Parathyroid adenoma (tissue), 2 donors: ENCODE results near the gene CAMKK1.
A peak's percentile ranks its signal among the peaks of the same experiment; 100 is the strongest.

ENCODE experiments used
- H2AFZ ChIP-seq: fragments of 300-600 bp; sonication (generic); one replicate; pipeline ENCODE4 v1.7.0; 2017; ENCODE audit warnings: antibody characterized with exemption, mild to moderate bottlenecking
- H3K27ac ChIP-seq: fragments of 300-600 bp; sonication (generic); one replicate; pipeline ENCODE4 v1.7.0; 2017
- H3K27me3 ChIP-seq: fragments of 300-600 bp; sonication (generic); one replicate; pipeline ENCODE4 v1.7.0; 2017; ENCODE audit warnings: low read length; ENCODE audit not compliant: control insufficient read depth, insufficient read depth
- H3K36me3 ChIP-seq: fragments of 300-600 bp; sonication (generic); one replicate; pipeline ENCODE4 v1.7.0; 2017; ENCODE audit warnings: low read length; ENCODE audit not compliant: control insufficient read depth, insufficient read depth
- H3K4me1 ChIP-seq: fragments of 300-600 bp; sonication (generic); one replicate; pipeline ENCODE4 v1.7.0; 2017; ENCODE audit warnings: control low read depth
- H3K4me2 ChIP-seq: fragments of 300-600 bp; sonication (generic); one replicate; pipeline ENCODE4 v1.7.0; 2017; ENCODE audit warnings: low read length
- H3K4me3 ChIP-seq: fragments of 300-600 bp; sonication (generic); one replicate; pipeline ENCODE4 v1.7.0; 2017; ENCODE audit warnings: low read depth, low read length
- H3K79me2 ChIP-seq: fragments of 300-600 bp; sonication (generic); one replicate; pipeline ENCODE4 v1.7.0; 2017; ENCODE audit warnings: control low read depth
- H3K9ac ChIP-seq: fragments of 300-600 bp; sonication (generic); one replicate; pipeline ENCODE4 v1.7.0; 2017; ENCODE audit warnings: mild to moderate bottlenecking
- H3K9me3 ChIP-seq: fragments of 300-600 bp; sonication (generic); one replicate; pipeline ENCODE4 v1.7.0; 2017; ENCODE audit warnings: low read length; ENCODE audit not compliant: control insufficient read depth
- TF ChIP-seq, protein P1 (sequence below): fragments of 300-600 bp; sonication (generic); IDR thresholded peaks from one replicate; pipeline ENCODE4 v1.7.0; 2017; ENCODE audit warnings: antibody characterized with exemption, mild to moderate bottlenecking
- donor health status: primary hyperparathyroidism.

The CAMKK1 gene

DNA sequence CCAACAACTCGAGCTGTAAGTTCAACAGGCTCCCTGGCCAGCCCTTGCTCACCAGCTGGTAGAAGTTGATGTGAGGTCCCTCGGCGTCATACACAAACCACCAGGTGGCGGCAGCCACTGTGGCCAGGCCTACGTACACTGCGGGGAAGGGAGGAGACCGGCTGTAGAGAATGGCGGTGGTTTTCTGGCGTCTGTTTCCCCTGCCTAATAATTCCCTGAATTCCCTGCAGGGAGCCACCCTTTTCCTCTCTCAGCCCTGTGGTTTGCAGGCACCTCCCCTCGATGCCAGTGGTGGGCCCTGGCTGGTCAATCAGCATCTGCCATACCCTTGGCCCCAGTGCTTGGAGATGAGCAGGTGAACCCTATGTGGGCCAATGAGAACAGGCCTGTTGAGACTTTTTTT is 42.3 kb upstream of the CAMKK1 start:
- Histone ChIP-seq H3K27me3 (no peaks in the 10 kb centered on the region), H3K27ac (no peak overlapping the region), H2AFZ (peak overlapping the region; percentile 5), H3K36me3 (no peaks in the 10 kb centered on the region), H3K4me1 (no peaks in the 10 kb centered on the region), H3K4me3 (no peak overlapping the region), H3K4me2 (no peak overlapping the region), H3K79me2 (no peaks in the 10 kb centered on the region), H3K9me3 (no peaks in the 10 kb centered on the region), H3K9ac (no peak overlapping the region)
- TF ChIP-seq, protein P1, sequence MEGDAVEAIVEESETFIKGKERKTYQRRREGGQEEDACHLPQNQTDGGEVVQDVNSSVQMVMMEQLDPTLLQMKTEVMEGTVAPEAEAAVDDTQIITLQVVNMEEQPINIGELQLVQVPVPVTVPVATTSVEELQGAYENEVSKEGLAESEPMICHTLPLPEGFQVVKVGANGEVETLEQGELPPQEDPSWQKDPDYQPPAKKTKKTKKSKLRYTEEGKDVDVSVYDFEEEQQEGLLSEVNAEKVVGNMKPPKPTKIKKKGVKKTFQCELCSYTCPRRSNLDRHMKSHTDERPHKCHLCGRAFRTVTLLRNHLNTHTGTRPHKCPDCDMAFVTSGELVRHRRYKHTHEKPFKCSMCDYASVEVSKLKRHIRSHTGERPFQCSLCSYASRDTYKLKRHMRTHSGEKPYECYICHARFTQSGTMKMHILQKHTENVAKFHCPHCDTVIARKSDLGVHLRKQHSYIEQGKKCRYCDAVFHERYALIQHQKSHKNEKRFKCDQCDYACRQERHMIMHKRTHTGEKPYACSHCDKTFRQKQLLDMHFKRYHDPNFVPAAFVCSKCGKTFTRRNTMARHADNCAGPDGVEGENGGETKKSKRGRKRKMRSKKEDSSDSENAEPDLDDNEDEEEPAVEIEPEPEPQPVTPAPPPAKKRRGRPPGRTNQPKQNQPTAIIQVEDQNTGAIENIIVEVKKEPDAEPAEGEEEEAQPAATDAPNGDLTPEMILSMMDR: peak; percentile 50

GRCh38 chr17:3929764-3930163 is 36.9 kb upstream of the CAMKK1 start:
- no peaks in the 10 kb centered on the region for H3K36me3 ChIP-seq
- no peak overlapping the region for H2AFZ ChIP-seq
- H3K79me2 ChIP-seq: no peaks in the 10 kb centered on the region
- no peak overlapping the region for H3K27ac ChIP-seq
- H3K9ac ChIP-seq: no peak overlapping the region
- no peaks in the 10 kb centered on the region for H3K27me3 ChIP-seq
- H3K4me2 ChIP-seq: no peak overlapping the region
- TF ChIP-seq, protein P1: no peak
- no peaks in the 10 kb centered on the region for H3K9me3 ChIP-seq
- no peaks in the 10 kb centered on the region for H3K4me1 ChIP-seq
- no peak overlapping the region for H3K4me3 ChIP-seq

- TF ChIP-seq, protein P1: no peak
- Histone ChIP-seq H3K9me3 (no peaks in the 10 kb centered on the region), H3K4me2 (no peak overlapping the region), H2AFZ (no peak overlapping the region), H3K27me3 (no peaks in the 10 kb centered on the region), H3K79me2 (no peaks in the 10 kb centered on the region), H3K36me3 (no peaks in the 10 kb centered on the region), H3K9ac (no peak overlapping the region), H3K4me3 (no peak overlapping the region), H3K4me1 (no peaks in the 10 kb centered on the region), H3K27ac (no peak overlapping the region)
These were observed 36.3 kb upstream of the CAMKK1 start for GRCh38 chr17:3929181-3929580.

DNA sequence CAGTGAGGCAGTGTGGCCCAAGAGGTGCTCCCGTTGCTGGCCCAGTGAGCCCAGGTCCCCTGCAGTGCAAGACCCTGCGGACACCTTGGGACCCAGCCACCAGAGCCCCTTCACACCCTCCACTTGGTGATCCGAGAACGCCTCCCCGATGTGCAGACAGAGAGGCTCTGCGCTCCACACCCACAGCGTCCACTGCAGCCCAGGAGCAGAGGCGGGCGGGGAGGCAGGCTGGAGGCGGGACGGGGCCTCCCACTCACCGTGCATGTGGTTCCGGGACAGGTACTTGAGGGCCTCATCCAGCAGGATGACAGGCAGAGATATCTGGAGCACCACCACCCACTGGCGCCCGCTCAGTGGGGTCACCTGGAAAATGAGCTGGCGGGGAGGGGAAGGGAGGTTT is 35.6 kb upstream of the CAMKK1 start:
- Histone ChIP-seq H3K9me3 (no peaks in the 10 kb centered on the region), H3K27me3 (no peaks in the 10 kb centered on the region), H3K4me1 (no peaks in the 10 kb centered on the region), H3K79me2 (no peaks in the 10 kb centered on the region), H2AFZ (no peak overlapping the region), H3K9ac (no peak overlapping the region), H3K4me3 (no peak overlapping the region), H3K27ac (no peak overlapping the region), H3K36me3 (no peaks in the 10 kb centered on the region), H3K4me2 (no peak overlapping the region)
- TF ChIP-seq, protein P1: no peak

GRCh38 chr17:3927628-3928340 is 34.9 kb upstream of the CAMKK1 start:
- no peaks in the 10 kb centered on the region for H3K9me3 ChIP-seq
- H3K27ac ChIP-seq: no peak overlapping the region
- no peaks in the 10 kb centered on the region for H3K79me2 ChIP-seq
- no peaks in the 10 kb centered on the region for H3K27me3 ChIP-seq
- H3K9ac ChIP-seq: no peak overlapping the region
- H3K4me3 ChIP-seq: no peak overlapping the region
- H3K4me2 ChIP-seq: no peak overlapping the region
- TF ChIP-seq, protein P1: no peak
- no peak overlapping the region for H2AFZ ChIP-seq
- H3K36me3 ChIP-seq: no peaks in the 10 kb centered on the region
- H3K4me1 ChIP-seq: no peaks in the 10 kb centered on the region
